MG63 (cell line): Measurements from ENCODE around the gene TOPBP1. TPM values are rescaled to one million over a fixed set of nuclear protein-coding genes. Genes with fewer than 3 reads are reported as not detected.

Experiments used
- DNase-seq: peaks from one replicate; pipeline ENCODE4 v3.0.0-alpha.2; 2020
- H3K27me3 ChIP-seq: fragments of 250-450 bp; sonication (Bioruptor Pico); 2 replicates; pipeline ENCODE4 v1.5.1; 2020; ENCODE audit warnings: mild to moderate bottlenecking, moderate library complexity
- H3K36me3 ChIP-seq: fragments of 250-450 bp; sonication (Bioruptor Pico); 2 replicates; pipeline ENCODE4 v1.5.1; 2020; ENCODE audit warnings: mild to moderate bottlenecking, moderate library complexity
- H3K4me3 ChIP-seq: fragments of 250-450 bp; sonication (Bioruptor Pico); 2 replicates; pipeline ENCODE4 v1.5.1; 2020; ENCODE audit warnings: mild to moderate bottlenecking, moderate library complexity
- H3K9me3 ChIP-seq: fragments of 250-450 bp; sonication (Bioruptor Pico); 2 replicates; pipeline ENCODE4 v1.5.1; 2020; ENCODE audit warnings: mild to moderate bottlenecking, moderate library complexity
- total RNA-seq: library from RNA; depleted of rRNA; stranded (reverse); fragments of >200 nt; shearing (Covaris generic); gene quantifications from 2 replicates; pipeline ENCODE4 v1.2.3, GENCODE V29; 2014; ENCODE audit warnings: low replicate concordance; rRNA removed

Gene TOPBP1
- total RNA-seq = 52.2 and 64.0 TPM in 2 replicates

DNA sequence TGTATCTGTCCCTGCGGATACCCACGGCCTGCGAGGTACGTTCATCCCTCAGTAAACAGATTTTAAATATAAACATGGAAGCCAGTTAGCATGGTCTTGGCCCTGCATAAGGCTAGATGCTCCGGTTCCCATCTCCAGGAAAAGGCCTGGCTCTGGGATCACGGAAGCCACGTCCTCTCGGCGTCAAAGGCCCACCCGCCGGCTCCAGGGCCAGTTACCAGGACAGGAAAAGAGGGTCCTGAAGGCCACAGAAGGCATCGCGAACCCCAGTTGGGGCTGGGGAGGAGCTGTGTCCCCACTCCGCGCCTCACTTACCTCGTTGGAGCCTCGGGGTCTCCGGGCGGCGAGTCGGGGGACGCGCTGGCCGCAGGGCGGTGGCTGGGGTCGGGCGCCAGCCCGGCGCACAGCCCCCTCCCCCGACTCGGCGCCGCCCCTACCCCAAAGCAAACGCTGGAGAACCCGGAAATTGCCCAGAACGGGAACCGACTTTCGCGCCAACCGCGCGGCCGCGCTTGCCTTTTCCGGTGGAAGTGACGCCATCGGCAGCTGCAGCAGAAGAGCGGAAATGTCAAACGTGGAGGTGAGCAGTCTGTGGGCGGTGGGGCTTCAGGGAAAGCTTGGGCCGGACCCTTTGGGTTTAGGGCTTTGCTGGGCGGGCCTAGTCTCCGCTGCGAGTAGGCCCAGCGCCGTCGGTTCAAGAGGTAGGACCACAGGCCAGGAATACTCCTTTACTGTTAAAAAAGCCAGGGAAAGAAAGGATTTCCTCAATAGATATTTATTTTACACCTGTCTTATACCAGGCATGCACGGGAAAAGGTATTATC lies at the start of gene TOPBP1:
Gene TOPBP1 (minus strand): TSS at position 488 of the 824 bp plus-strand sequence. CDS start 814 bp downstream, outside the sequence.
- no peaks in the 10 kb centered on the region for H3K27me3 ChIP-seq
- DNase-seq = peak; percentile 92
- H3K36me3 ChIP-seq = peaks cover 46% of the 10 kb centered on the region
- H3K4me3 ChIP-seq = peak within 1 kb of the TSS; percentile 88
- no peaks in the 10 kb centered on the region for H3K9me3 ChIP-seq

DNA sequence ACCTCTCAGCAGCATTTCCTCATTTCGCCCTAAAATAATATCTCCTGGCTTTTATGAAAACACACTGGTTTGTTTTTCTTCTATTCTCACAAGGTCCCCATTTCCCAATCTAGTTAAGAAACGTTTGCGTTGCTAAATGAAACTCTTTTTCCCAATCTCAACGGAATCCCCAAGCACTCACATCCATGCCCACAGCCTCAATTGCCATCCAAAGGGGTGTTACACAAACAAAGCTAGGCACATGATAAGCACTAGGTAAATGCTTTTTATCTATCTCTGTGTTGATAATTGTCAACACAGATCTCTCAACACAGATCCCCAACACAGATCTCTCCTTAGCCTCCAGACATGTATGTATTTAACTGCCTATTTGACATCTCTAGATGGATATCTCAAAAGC lies 49.3 kb upstream of the TOPBP1 start:
- Histone ChIP-seq H3K27me3 (peaks cover 16% of the 10 kb centered on the region), H3K9me3 (no peaks in the 10 kb centered on the region), H3K36me3 (no peaks in the 10 kb centered on the region), H3K4me3 (no peak overlapping the region)
- no peak for DNase-seq

DNA sequence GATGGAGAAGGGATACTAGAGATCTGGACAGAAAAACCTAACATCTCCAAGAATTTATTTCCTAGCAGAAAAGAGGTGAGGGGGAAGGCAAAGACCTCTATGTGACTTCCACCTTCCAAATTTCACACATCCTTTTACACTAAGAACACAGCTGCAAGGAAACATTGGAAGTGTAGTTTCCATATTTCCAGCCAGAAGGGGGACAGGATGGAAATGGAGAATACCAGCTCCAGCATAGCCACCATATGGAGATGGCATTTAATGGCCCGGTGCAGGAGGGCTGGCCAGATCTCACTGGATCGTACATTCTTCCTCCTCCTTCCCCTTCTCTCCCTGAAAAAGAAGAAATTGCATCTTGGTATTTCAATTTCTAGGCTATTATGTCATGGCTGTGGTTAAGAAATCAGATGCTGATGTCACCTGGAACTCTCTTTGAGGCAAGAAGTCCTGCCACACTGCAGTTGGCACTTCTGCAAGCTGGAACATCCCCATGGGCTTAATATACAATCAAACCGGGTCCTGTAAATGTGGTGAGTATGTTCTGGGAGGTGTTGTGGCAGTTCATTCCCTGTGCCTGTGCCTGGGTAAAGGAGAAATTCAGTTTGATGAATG lies 47.5 kb upstream of the TOPBP1 start:
- no peak for DNase-seq
- peaks cover 15% of the 10 kb centered on the region for H3K27me3 ChIP-seq
- no peak overlapping the region for H3K4me3 ChIP-seq
- no peaks in the 10 kb centered on the region for H3K9me3 ChIP-seq
- H3K36me3 ChIP-seq = no peaks in the 10 kb centered on the region

DNA sequence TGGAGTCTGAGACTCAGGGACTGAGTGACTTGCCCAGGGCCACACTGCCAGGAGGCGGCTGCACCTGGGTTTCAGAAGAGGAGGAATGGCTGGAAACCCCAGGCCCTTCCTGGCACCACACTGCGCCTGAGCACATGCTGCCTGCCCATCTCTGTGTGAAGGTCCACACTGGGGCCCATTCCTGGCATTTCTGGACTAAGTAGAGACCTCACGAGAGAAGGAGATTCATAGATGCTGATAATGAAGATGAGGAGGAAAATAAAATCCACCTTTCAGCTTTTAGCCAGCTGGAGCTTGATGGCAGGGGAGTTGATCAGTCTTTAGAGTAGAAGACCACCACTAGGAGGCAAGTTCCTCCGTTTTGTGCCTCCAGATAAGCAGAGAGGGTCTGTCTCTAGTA lies 44.3 kb upstream of the TOPBP1 start:
- Histone ChIP-seq H3K36me3 (no peaks in the 10 kb centered on the region), H3K27me3 (peaks cover 13% of the 10 kb centered on the region), H3K4me3 (no peak overlapping the region), H3K9me3 (no peaks in the 10 kb centered on the region)
- DNase-seq = no peak

DNA sequence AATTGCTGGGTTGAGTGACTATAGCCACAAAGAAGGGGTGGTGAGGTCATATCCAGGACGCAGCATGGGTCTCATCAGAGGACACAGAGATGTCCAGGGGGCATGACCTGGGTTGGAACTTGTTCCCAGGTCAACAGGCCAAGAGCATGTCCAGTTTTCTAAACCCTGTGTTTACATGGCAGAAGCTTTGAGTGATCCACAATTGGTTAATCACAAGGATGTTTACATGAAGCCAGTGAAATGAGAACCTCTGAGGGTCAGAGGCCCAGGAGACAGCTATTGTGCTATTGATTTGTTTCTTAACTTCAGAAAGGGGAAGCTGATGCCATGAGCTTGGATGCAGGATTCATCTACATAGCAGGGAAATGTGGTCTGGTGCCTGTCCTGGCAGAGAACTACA lies 42.2 kb upstream of the TOPBP1 start:
- DNase-seq = no peak
- Histone ChIP-seq H3K4me3 (no peak overlapping the region), H3K36me3 (no peaks in the 10 kb centered on the region), H3K27me3 (peaks cover 13% of the 10 kb centered on the region), H3K9me3 (no peaks in the 10 kb centered on the region)

DNA sequence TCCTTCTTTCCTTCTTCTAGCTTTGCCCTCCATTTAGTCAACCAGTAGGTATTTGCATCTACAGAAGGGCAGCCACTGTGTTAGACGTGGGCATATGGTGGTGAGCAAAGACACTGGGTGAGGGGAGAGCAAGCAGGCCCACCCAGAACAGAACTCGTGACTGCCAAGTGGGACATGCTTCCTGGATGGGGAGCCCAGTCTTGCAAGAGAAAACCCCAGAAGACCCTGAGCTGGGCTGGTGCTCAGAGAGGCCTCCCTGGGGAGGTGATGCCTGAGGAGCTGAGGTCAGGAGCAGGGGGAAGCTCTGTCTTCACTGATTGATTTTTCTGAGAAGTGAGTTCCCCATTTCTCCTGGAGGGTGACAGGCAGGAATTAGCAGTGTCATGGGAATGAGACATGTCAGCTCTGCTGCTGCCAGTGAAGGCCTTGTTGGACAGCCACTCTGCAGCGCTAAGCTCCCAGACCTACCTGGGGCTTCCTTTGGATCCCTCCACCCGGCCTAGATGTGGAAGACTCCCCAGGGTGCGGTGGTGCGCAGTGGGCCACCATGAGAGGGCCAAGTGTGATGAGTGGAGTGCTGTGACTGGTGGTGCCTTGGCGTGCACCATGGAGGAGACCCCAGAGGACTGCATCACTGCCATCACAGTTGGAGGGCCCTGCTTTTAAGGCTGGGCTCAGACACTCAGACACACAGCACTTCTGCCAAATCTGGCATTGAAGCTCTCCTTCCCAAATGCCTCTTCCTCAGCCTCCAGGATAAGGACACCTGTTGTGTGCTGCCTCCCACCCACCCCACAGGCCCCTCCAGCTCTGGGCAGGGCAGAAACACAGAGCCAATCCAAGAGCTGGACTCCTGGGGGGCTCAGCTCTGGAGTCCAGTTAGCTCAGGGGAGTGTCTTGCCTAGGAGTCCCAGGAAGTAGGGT lies 40.0 kb upstream of the TOPBP1 start:
- DNase-seq = no peak
- H3K27me3 ChIP-seq = peaks cover 8% of the 10 kb centered on the region; the same call in 1 of the 2 replicates
- peaks cover 5% of the 10 kb centered on the region; the same call in 1 of the 2 replicates for H3K9me3 ChIP-seq
- no peak overlapping the region for H3K4me3 ChIP-seq
- H3K36me3 ChIP-seq = no peaks in the 10 kb centered on the region

DNA sequence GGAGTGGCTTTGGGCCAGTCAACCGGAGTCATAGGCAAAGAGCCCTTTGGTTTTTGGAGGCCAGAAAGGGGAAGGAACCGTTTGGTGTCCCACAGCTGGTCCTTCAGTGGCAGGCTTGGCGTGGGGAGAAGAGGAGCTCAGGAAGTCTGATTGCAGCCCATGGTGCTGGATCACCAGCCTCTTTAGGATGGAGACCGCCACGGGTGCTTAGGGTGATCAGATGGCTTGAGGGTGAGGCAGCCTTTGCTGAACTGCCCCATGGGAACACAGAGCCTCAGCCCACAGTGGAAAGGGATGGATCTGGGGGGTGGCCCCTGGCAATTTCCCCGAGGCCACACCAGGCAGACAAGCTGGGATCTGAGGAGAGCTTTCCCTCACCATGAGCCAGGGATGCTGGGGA lies 38.6 kb upstream of the TOPBP1 start:
- Histone ChIP-seq H3K27me3 (peaks cover 1% of the 10 kb centered on the region; the same call in 1 of the 2 replicates), H3K9me3 (peaks cover 5% of the 10 kb centered on the region; the same call in 1 of the 2 replicates), H3K4me3 (no peak overlapping the region), H3K36me3 (no peaks in the 10 kb centered on the region)
- DNase-seq = no peak

DNA sequence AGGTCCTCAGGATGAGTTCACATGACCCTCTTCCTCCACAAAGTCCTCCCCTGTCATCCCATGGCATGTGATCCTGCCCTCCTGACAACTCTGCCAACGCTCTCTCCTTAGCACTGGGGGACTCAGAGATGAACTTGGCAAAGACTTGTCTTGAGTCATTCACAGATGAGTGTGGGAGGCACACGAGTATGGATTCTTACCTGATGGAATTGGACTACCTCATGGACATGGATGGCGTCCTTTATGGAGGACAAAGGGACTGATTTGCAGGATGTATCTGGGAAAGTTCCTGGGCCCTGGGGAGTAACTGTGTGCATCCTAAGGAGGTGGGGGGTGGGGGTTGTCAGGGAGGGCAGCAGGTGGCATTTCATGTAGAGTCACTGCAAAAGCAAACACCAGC lies 38.2 kb upstream of the TOPBP1 start:
- peaks cover 5% of the 10 kb centered on the region; the same call in 1 of the 2 replicates for H3K9me3 ChIP-seq
- H3K4me3 ChIP-seq = no peak overlapping the region
- DNase-seq = no peak
- no peaks in the 10 kb centered on the region for H3K36me3 ChIP-seq
- H3K27me3 ChIP-seq = no peaks in the 10 kb centered on the region

DNA sequence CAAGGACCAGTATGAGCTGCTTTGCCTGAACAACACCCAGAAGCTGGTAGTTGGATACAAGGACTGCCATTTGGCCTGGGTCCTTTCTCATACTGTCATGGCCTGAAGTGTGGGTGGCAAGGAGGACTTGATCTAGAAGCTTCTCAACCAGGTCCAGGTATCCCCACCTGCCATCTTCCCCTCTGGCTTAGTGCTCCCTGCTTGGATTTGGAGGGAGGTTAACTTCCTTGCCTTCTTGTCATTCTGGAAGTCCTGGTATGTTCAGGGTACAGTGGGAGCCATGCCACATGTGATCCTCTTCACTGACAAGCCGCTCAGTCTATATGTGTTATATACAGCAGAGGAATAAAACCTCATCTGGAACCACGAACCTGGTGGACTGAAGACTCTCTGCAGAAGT lies 37.7 kb upstream of the TOPBP1 start:
- H3K9me3 ChIP-seq = peaks cover 5% of the 10 kb centered on the region; the same call in 1 of the 2 replicates
- no peaks in the 10 kb centered on the region for H3K36me3 ChIP-seq
- no peak for DNase-seq
- H3K27me3 ChIP-seq = no peaks in the 10 kb centered on the region
- no peak overlapping the region for H3K4me3 ChIP-seq

DNA sequence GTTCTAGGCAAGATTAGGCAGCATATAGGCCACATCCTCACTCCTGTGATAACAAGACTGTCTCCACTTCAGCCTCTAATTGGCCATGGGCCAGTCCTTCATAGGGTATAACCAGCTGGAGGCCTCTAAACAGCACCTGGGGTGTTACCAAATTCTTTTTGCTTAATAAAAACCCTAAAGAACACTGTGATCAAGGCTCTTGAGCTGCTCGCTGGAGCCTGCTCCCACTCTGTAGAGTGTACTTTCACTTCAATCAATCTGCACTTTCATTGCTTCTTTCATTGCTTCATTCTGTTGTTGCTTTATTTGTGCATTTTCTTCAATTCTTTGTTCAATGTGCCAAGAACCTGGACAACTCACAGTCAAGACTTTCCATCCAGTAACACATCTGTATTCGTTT lies 36.2 kb upstream of the TOPBP1 start:
- Histone ChIP-seq H3K36me3 (no peaks in the 10 kb centered on the region), H3K9me3 (peaks cover 5% of the 10 kb centered on the region; the same call in 1 of the 2 replicates), H3K4me3 (no peak overlapping the region), H3K27me3 (no peaks in the 10 kb centered on the region)
- DNase-seq = no peak

DNA sequence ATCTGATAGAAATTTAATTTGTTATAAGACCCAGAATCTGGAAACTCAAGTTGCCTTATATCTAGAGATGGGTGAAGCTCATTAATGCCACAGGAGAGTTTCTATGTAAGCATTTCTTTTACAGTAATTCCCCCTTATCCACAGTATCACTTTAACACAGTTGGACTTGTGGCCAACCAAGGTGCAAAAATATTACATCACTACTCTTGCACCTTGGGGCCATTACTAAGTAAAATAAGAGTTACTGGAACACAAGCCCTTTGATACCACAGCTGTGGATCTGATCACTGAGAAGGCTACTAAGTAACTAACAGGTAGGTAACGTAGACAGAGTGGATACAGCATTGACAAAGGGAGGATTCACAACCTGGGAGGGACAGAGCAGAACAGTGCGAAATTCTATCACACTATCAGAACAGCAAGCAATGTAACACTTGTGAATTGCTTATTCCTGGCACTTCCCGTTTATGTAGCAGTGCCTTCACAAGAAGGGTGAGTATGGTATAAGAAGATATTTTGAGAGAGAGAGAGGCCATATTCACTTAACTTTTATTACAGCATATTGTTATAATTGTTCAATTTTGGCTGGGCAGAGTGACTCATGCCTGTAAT lies 33.9 kb upstream of the TOPBP1 start:
- no peaks in the 10 kb centered on the region for H3K27me3 ChIP-seq
- H3K36me3 ChIP-seq = no peaks in the 10 kb centered on the region
- H3K9me3 ChIP-seq = peaks cover 5% of the 10 kb centered on the region; the same call in 1 of the 2 replicates
- no peak for DNase-seq
- H3K4me3 ChIP-seq = no peak overlapping the region

DNA sequence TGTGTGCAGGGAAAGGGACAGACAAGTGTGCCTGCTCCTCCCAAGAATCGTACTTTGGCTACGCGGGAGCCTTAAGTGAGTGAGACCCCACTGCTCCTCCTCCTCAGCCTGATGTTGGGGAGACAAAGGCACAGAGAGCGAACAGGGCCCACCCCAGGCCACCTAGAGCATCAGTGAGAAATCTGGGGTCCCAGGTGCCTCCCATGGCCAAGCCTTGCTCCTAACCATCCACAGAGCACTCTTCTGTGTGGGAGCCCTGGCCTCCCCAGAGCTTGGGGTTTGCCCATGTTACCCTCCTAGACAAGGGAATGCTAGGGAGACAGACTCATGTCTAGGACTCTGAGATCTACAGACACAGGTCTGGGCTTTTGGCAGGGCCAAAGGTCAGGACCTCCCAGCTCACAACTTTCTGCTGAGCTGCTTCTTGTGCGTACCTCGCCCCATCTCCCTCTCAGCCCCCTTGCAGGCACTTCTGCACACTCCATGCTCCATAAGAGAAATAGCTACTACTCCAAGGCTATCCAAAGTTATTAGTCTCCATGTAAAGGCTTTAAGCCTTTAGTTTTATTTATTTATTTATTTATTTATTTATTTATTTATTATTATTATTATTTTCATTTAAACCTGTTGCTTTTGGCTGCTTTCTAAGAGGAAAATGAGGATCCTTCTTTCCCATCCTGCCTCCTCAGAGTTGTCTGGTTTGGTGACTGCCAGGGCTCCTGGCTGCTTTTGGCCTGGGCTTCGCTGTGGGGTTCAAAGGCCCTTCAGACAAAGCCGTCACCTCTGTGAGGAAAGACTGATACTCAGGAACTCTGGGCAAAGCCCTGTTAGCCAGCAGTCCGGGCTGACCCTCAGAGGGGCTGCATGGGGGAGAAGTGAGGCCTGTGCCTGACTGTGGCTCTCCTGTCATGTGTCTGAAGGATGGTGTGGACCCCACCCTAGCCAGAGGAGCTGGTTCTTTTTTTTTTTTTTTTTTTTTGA lies 32.8 kb upstream of the TOPBP1 start:
- Histone ChIP-seq H3K27me3 (no peaks in the 10 kb centered on the region), H3K36me3 (no peaks in the 10 kb centered on the region), H3K4me3 (no peak overlapping the region), H3K9me3 (peaks cover 5% of the 10 kb centered on the region; the same call in 1 of the 2 replicates)
- no peak for DNase-seq

DNA sequence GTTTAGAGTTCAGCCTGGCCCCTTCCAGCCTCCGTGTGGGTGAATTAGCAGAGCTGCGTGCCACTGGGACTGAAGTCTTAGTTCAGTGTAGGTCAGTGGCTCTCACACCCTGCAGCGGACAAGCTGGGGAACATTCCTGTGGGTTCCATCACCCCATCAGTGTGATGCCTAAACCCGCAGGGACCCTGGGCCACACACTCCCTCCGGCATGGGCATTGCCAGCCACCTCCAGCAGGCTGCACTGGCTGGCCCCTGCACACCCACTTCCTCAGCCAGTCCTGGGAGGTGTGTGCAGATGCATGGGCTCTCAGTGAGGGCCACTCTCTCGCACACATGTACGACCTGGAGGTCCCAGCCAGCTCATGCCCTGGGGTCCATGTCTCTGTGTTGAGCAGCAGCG lies 32.1 kb upstream of the TOPBP1 start:
- H3K9me3 ChIP-seq = peaks cover 5% of the 10 kb centered on the region; the same call in 1 of the 2 replicates
- H3K4me3 ChIP-seq = no peak overlapping the region
- no peaks in the 10 kb centered on the region for H3K36me3 ChIP-seq
- DNase-seq = no peak
- no peaks in the 10 kb centered on the region for H3K27me3 ChIP-seq

DNA sequence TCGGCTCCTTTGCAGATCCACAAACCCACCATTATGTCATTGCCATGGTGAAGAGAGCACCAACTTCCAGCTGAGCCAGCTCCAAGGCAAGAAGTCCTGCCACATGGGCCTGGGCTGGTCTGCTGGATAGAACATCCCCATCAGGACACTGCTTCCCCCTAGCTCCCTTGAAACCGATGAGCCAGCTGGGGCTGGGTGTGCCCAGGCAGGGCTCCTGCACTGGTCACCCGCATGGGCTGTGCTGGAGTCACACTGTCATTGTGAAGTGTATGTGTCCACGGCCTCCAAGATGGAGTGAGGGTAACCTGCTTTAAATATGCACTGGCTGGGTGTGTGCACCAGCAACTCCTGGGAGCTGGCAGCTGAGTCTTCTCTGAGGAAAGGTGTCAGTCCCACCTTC lies 31.0 kb upstream of the TOPBP1 start:
- Histone ChIP-seq H3K36me3 (no peaks in the 10 kb centered on the region), H3K27me3 (no peaks in the 10 kb centered on the region), H3K9me3 (peaks cover 5% of the 10 kb centered on the region; the same call in 1 of the 2 replicates), H3K4me3 (no peak overlapping the region)
- DNase-seq = no peak
